Measurements from ENCODE around the gene ZNF474. TPM values are rescaled to one million over a fixed set of nuclear protein-coding genes. Genes with fewer than 3 reads are reported as not detected.

ZNF474 gene
- total and polyA plus RNA-seq, 5 experiments from 2014 or later = 0.42 to 0.47 TPM; not detected in 3

DNA sequence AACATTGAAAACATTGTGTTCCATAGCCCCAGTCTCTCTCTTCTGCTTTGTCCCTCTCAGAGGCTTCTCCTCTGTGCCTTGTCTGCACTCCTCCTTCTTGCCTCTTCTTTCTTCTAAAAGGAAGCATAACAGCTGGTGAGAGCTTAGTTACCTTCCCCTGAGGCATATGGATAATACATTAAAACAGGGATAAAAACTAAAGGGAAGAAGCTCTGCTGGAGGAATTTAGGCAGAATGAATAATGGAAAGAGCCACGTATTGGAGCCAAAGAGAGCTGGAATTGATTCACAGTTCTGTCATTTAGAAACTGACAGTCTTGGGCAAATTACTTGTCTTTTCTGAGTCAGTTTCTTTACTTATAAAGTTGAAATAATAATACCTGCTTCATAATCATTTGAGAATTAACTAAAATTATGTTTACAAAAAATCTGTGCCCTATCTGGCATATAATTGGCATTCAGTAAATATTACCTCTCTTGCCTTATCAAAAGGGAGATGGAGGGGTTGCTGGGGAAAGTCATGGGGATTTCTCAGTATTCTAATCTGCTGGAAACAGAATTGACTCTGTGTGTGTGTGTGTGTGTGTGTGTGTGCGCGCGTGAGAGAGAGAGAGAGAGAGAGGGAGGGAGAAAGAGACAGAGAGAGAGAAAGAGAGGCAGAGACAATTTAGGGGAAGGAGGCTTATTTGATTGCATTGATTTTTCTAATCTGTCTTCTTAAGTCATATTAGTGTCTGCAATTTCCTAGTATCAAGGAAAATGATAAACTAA lies 20.2 kb downstream of the ZNF474 start:
- peak overlapping the region in 1 of 10 donors; percentile 0 for H3K27ac Mint-ChIP-seq
- DNase-seq = no peak
- H3K4me1 Mint-ChIP-seq = peaks cover 5 to 14% (median 7%) of the 10 kb centered on the region in 4 donors
- POLR2A ChIA-PET = no interaction called here
- no peaks in the 10 kb centered on the region for H3K9me3 Mint-ChIP-seq
- no peak for ATAC-seq
- no peaks in the 10 kb centered on the region for H3K36me3 Mint-ChIP-seq
- H3K4me3 Mint-ChIP-seq = no peak overlapping the region
- peaks cover 0 to 10% (median 3%) of the 10 kb centered on the region in 5 donors for H3K27me3 Mint-ChIP-seq

DNA sequence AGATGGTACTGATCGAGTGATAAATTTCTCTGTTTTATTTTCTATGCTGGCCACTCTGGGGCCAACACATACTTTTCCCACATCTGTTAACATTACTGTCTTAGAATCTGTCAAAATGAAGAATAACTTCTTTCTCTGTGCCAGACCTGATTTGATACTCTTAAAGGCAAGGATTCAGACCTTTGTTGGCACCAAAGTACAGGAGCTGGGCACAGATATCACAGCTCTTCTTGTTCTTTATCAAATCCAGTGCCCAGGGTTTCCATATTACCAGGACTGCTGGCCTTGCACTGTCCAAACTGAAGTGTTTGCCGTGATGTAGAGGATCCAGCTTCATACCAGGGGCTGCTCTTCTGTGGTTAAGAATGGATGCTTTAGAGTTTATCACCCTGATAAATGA lies 20.9 kb downstream of the ZNF474 start:
- H3K4me1 Mint-ChIP-seq = peaks cover 5 to 14% (median 9%) of the 10 kb centered on the region in 4 donors
- H3K9me3 Mint-ChIP-seq = no peaks in the 10 kb centered on the region
- POLR2A ChIA-PET = no interaction called here
- DNase-seq = no peak
- peaks cover 0 to 10% (median 3%) of the 10 kb centered on the region in 5 donors for H3K27me3 Mint-ChIP-seq
- H3K4me3 Mint-ChIP-seq = no peak overlapping the region
- no peaks in the 10 kb centered on the region for H3K36me3 Mint-ChIP-seq
- ATAC-seq = no peak
- H3K27ac Mint-ChIP-seq = no peak overlapping the region

DNA sequence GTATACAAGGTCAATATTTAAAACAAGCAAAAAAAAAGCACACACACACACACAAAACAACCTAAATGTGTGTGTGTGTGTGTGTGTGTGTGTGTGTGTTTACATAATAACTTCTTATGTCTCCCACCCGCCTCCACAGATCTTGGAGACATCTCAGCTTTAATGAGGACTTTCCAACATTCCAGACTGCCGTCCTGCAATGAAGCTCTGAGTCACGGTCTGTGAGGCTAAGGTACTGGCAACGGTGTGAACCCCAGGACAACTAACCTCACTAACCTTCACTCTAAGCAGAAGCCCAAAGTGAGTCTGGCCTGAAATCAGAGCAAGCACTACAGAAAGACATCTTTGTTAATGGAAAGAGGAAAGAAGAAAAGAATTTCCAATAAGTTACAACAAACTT lies 22.3 kb downstream of the ZNF474 start:
- peaks cover 0 to 10% (median 3%) of the 10 kb centered on the region in 5 donors for H3K27me3 Mint-ChIP-seq
- POLR2A ChIA-PET = no interaction called here
- H3K4me3 Mint-ChIP-seq = no peak overlapping the region
- no peak for DNase-seq
- peaks cover 5 to 14% (median 9%) of the 10 kb centered on the region in 4 donors for H3K4me1 Mint-ChIP-seq
- H3K9me3 Mint-ChIP-seq = no peaks in the 10 kb centered on the region
- no peak for ATAC-seq
- H3K27ac Mint-ChIP-seq = no peak overlapping the region
- no peaks in the 10 kb centered on the region for H3K36me3 Mint-ChIP-seq

DNA sequence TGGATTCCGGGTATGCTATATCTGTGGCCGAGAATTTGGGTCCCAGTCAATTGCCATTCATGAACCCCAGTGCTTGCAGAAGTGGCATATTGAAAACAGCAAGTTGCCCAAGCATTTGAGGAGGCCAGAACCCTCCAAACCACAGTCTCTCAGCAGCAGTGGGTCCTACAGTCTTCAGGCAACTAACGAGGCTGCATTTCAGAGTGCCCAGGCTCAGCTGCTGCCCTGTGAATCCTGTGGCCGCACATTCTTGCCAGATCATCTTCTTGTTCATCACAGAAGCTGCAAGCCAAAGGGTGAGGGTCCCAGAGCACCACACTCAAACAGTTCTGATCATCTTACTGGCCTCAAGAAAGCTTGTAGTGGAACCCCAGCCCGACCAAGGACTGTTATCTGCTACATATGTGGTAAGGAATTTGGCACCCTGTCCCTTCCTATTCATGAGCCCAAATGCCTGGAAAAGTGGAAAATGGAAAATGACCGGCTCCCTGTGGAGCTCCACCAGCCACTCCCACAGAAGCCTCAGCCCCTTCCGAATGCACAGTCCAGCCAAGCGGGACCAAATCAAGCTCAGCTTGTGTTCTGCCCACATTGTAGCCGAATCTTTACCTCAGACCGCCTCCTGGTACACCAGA lies 23.0 kb downstream of the ZNF474 start:
- H3K4me1 Mint-ChIP-seq = peaks cover 5 to 14% (median 9%) of the 10 kb centered on the region in 4 donors
- H3K9me3 Mint-ChIP-seq = no peaks in the 10 kb centered on the region
- ATAC-seq (no peak), DNase-seq (no peak)
- no peaks in the 10 kb centered on the region for H3K36me3 Mint-ChIP-seq
- no peak overlapping the region for H3K4me3 Mint-ChIP-seq
- no peak overlapping the region for H3K27ac Mint-ChIP-seq
- POLR2A ChIA-PET = no interaction called here
- H3K27me3 Mint-ChIP-seq = peaks cover 0 to 10% (median 3%) of the 10 kb centered on the region in 5 donors

DNA sequence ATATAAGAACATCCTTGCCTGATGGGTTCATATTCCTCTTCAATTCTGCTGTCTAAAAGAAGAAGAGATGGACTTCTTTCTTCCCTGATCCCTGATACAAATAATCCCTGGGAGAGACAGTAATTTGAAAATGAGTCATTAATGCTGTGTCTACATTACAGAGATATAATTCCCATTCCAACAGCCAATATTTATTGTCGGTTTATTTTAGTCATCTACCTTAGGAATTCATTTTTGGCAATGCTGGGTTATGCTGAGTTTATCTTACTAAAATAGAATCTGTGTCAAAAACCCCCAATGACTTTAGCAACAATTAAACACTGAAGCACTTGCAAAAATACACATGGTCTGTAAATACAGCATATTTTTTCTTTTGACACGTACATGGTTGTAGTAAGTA lies 23.9 kb downstream of the ZNF474 start:
- Mint-ChIP-seq H3K4me1 (peaks cover 5 to 14% (median 9%) of the 10 kb centered on the region in 4 donors), H3K27me3 (peaks cover 0 to 3% (median 3%) of the 10 kb centered on the region in 5 donors), H3K36me3 (no peaks in the 10 kb centered on the region), H3K9me3 (no peaks in the 10 kb centered on the region), H3K27ac (no peak overlapping the region), H3K4me3 (peak overlapping the region in 1 of 10 donors; percentile 24)
- POLR2A ChIA-PET = no interaction called here
- ATAC-seq (no peak), DNase-seq (no peak)

DNA sequence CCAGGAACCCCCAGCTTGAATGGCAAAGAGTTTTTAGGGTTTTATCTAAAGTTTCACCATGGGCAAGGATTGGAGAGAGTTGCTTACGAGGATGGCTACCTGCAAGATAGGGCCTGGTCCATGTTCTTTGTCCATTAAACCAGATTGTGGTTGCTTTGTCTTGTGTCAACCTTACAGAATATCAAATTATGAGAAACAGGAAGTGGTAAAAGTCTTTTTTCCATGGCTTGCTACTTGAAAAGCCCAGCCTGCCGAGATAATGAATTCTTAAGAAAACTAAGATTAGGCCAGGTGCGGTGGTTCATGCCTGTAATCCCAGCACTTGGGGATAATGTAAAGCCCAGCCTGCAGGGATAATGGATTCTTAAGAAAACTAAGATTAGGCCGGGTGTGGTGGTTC lies 24.4 kb downstream of the ZNF474 start:
- H3K27ac Mint-ChIP-seq = peak overlapping the region in 3 of 10 donors; percentile 22 to 65 (median 53)
- no peaks in the 10 kb centered on the region for H3K36me3 Mint-ChIP-seq
- ATAC-seq (no peak), DNase-seq (no peak)
- peak overlapping the region in 2 of 10 donors; percentile 19 to 24 for H3K4me3 Mint-ChIP-seq
- H3K4me1 Mint-ChIP-seq = peaks cover 5 to 14% (median 9%) of the 10 kb centered on the region in 4 donors
- no peaks in the 10 kb centered on the region for H3K9me3 Mint-ChIP-seq
- H3K27me3 Mint-ChIP-seq = peaks cover 0 to 8% (median 0%) of the 10 kb centered on the region in 5 donors
- POLR2A ChIA-PET = no interaction called here

DNA sequence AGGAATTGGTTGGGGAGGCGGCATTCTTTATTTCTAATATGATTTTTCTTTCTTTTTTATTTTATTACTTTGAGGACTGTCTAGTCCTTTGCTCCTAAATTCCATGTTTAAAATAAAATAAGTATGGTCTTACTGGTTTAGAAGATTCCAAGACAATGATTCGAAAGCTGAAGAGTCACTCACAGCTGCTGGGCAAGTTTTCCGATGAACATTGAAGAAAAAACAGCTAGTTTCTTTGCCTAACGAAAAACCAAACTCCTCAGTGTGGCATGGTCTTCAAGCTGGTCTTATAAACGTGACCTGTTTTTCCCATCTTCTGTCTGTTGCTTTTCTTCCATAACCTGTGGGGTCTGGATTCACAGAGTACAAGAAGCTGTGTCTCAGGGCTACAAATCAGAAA lies 25.1 kb downstream of the ZNF474 start:
- H3K4me1 Mint-ChIP-seq = peaks cover 5 to 14% (median 9%) of the 10 kb centered on the region in 4 donors
- peak overlapping the region in 1 of 10 donors; percentile 53 for H3K27ac Mint-ChIP-seq
- peaks cover 0 to 13% (median 0%) of the 10 kb centered on the region in 5 donors for H3K27me3 Mint-ChIP-seq
- POLR2A ChIA-PET = no interaction called here
- H3K9me3 Mint-ChIP-seq = no peaks in the 10 kb centered on the region
- H3K4me3 Mint-ChIP-seq = no peak overlapping the region
- ATAC-seq (no peak), DNase-seq (no peak)
- H3K36me3 Mint-ChIP-seq = no peaks in the 10 kb centered on the region

DNA sequence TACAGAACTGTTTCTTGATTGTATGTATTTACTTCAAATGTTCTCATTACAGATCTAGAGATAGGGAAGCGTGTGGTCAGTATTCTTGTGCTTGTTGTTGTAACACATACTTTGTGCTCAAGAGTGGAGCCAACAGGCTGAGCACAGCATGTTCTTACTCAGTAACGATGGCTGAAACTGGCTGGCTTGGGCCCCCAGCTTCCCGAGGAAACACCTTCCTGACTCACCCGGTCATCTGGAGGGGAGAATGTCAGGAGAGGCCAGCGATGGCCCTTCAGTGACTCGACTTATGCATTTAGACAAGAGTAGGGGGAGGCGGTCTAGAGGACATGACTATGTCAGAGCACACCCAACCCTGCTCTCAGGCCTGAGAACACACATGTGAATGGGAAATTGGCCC lies 25.6 kb downstream of the ZNF474 start:
- Mint-ChIP-seq H3K27me3 (peaks cover 0 to 13% (median 0%) of the 10 kb centered on the region in 5 donors), H3K9me3 (no peaks in the 10 kb centered on the region), H3K4me1 (peaks cover 5 to 14% (median 9%) of the 10 kb centered on the region in 4 donors), H3K36me3 (no peaks in the 10 kb centered on the region), H3K27ac (peak overlapping the region in 1 of 10 donors; percentile 3), H3K4me3 (no peak overlapping the region)
- no peak for DNase-seq
- POLR2A ChIA-PET = no interaction called here
- no peak for ATAC-seq

DNA sequence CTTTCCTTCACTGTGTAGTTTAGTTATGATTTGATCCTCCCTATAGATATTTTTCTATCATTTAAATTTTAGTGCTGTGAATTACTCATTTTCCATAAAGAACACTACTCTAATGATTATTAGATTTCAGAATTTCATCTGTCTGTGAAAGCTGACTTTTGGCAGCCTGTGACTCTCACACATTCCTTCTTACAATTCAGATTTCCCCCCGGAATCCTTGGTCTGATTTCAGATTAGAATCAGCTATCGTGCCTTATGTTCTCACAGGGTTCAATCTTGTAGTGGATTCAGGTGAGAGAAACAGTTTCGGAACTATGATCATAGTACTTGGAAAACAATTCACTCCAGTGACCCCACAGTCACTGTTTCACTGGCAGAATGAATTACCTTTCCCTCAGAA lies 26.2 kb downstream of the ZNF474 start:
- Mint-ChIP-seq H3K4me3 (no peak overlapping the region), H3K4me1 (peaks cover 5 to 14% (median 9%) of the 10 kb centered on the region in 4 donors), H3K27ac (no peak overlapping the region), H3K9me3 (no peaks in the 10 kb centered on the region), H3K27me3 (peaks cover 0 to 13% (median 0%) of the 10 kb centered on the region in 5 donors), H3K36me3 (no peaks in the 10 kb centered on the region)
- ATAC-seq = no peak
- POLR2A ChIA-PET = no interaction called here
- DNase-seq = no peak

DNA sequence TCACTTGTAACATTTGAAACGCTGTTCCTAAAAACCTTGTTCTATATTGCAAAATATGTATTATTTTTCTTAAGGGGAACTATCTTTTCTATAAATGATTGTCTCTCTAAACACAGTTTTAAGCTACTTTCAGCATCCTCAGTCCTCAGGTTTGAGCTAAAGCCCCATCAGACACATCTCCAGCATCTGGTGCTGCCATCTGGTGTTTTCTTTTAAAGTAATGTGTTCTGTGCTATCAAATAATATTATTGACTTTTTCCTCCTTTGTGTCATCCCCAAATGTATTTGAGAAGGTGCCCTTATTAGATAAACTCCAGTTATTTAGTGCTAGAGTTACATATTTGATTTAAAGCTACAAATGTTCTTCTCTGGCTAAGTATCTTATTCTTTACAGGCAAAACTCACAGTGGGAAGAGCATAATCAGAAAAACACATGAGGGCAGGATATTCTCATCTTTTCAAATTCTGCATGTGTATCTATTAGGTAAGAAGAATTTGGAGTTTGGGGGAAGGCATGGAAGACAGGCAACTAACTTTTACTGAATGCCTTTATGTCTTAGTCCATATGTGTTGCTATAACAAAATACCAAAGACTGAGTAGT lies 27.5 kb downstream of the ZNF474 start:
- peak in 2 of 10 donors; percentile 9 to 20 for DNase-seq
- no peak overlapping the region for H3K4me3 Mint-ChIP-seq

DNA sequence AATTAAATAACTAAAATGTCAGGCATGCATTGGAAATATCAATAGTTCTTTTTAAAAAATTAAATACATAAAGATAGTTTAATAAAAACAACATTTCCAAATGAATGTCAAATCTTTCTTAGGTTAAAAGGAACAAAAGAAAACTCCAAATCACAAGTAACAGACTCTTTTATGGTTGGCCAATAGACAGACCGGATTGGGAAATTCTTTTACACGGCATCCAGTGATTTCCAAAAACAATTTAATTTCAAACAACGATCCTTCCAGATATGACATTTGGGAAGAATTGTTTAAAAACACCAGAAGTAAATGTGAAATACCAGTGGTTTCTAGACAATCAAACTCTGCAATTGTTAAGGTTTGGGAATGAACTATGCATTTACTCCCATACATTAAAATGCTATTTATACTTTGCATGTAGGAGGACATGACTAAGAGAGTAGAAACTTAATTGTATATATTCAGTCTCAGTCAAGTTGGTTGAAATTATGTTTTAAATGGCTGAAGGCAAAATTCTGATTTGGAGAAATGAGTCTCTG lies 32.8 kb downstream of the ZNF474 start:
- Mint-ChIP-seq H3K27me3 (peaks cover 0 to 13% (median 1%) of the 10 kb centered on the region in 5 donors), H3K4me3 (no peak overlapping the region), H3K36me3 (no peaks in the 10 kb centered on the region), H3K27ac (no peak overlapping the region), H3K4me1 (no peaks in the 10 kb centered on the region), H3K9me3 (no peaks in the 10 kb centered on the region)
- DNase-seq (no peak), ATAC-seq (no peak)
- POLR2A ChIA-PET = no interaction called here

More for the DNA sequence above, 27.5 kb downstream of the ZNF474 start:
- no peak for ATAC-seq
- Mint-ChIP-seq H3K4me1 (peaks cover 5 to 14% (median 9%) of the 10 kb centered on the region in 4 donors), H3K9me3 (no peaks in the 10 kb centered on the region), H3K36me3 (no peaks in the 10 kb centered on the region), H3K27me3 (peaks cover 0 to 13% (median 0%) of the 10 kb centered on the region in 5 donors), H3K27ac (no peak overlapping the region)
- POLR2A ChIA-PET = no interaction called here

DNA sequence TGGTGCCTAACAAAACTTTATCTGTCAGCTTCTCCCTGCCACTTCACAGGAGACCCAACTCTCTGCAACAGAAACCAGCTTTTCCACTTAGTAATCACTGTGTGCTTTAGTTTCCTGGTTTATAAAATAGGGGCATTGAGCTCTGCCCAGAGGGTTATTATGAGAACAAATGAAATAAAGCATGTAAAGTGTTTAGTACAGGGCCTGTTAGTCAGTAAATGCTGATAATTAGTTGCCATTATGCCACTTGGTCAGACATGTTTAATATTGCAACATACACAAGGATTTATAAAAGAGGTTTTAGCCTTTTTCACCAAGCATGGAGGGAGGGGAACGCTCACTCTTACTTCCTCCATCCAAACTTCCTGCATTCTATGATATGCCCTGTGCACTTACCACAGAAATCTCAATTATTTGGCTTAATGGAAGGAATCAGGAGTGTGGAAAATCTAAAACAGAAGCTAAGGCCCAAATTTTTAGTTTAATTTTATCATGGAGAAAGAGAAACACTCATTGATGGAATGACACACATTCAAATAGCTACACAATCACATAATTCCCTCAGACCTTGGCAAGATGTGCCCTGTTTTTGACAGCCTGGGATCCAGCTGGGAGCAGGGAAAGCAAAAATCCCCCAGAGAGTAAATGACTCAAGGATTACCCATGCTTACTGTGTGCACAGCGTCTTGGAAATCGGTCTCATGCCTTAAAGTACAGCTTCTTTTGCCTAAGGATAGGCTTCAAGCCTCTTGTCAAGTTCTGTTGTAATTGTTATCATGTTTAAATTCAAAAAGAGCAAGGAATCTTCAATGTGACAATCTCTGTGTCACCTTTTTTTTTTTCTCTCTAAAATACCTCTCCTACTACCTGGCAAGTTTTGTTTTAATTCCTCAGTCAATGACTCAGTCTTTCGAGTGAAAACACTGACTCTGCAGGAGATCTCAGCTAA lies 34.0 kb downstream of the ZNF474 start:
- no peaks in the 10 kb centered on the region for H3K36me3 Mint-ChIP-seq
- H3K4me3 Mint-ChIP-seq = no peak overlapping the region
- DNase-seq = no peak
- no peak for ATAC-seq
- POLR2A ChIA-PET = no interaction called here
- no peaks in the 10 kb centered on the region for H3K4me1 Mint-ChIP-seq
- peaks cover 0 to 9% (median 1%) of the 10 kb centered on the region in 5 donors for H3K27me3 Mint-ChIP-seq
- H3K27ac Mint-ChIP-seq = no peak overlapping the region
- no peaks in the 10 kb centered on the region for H3K9me3 Mint-ChIP-seq
